DMS53 treated with DMSO at 0.1 percent for 48 hours (cell line): ENCODE results near the gene BEAN1.
A peak's percentile ranks its signal among the peaks of the same experiment; 100 is the strongest.

Experiments used
- DNase-seq: peaks from one replicate; lab custom pipeline; 2025; ENCODE audit not compliant: unreplicated experiment; lab: John Stamatoyannopoulos, UW

BEAN1 gene, protein sequence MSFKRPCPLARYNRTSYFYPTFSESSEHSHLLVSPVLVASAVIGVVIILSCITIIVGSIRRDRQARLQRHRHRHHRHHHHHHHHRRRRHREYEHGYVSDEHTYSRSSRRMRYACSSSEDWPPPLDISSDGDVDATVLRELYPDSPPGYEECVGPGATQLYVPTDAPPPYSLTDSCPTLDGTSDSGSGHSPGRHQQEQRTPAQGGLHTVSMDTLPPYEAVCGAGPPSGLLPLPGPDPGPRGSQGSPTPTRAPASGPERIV

DNA sequence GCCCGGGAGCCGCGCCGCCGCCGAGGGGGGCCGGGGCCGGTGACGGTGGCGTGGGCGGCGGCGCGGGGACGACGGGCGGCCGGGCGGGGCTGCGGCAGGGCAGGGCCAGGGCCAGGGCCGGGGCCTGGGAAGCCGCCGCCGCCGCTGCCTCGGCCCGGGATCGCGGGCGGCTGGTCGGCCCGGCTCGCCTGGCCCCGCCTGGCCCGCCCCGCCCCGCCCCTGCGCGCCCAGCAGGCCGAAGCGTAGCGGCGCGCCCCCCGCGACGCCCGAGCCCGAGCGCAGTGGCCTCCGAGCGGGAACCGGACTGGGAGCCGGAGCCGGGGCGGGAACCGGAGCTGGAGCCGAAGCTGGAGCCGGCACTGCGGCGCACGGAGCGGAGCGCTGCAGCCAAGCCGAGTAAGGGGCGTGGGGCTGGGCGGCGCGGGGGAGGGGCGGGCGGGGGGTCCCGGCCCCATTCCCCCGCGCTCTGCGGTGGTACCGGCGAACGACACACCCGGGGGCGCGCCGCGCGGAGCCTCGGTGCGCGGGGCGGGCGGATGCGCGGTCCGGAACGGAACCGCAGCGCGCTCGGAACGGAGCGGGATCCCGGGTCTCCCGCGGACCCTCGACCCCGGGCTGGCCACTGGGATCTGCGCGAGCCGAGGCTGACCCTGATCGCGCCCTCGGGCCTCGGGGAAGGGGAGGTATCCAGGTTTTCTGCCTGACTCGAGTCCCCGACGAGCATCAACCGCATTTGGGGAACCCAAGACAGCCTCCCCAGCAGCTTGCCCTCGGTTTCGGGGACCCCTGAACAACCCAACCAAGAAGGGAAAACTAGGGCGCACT is at the start of gene BEAN1:
BEAN1 (plus strand) TSS at position 260 of the 825 bp plus-strand sequence. CDS start 10,382 bp downstream, outside the sequence.
- DNase-seq, result no peak

DNA sequence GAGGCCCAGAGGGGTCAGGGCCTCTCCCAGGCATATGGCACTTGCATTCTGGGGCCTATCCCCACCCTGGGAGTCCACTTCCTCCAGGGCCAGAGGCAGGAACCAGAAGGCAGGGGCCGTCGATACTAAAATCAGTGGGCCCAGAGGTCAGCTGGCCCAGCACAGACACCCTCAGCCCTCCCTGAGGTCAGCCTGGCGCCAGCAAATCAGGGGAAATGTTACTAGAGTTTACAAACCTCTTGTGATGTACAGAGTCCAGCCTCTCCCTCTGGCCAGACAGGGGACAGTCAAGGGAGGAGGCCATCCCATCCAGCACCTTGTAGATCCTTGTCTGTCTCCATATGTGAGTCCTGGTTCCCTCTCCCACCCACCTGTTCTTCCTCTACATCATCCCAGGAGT is 49.8 kb upstream of the BEAN1 start:
- no peak for DNase-seq

DNA sequence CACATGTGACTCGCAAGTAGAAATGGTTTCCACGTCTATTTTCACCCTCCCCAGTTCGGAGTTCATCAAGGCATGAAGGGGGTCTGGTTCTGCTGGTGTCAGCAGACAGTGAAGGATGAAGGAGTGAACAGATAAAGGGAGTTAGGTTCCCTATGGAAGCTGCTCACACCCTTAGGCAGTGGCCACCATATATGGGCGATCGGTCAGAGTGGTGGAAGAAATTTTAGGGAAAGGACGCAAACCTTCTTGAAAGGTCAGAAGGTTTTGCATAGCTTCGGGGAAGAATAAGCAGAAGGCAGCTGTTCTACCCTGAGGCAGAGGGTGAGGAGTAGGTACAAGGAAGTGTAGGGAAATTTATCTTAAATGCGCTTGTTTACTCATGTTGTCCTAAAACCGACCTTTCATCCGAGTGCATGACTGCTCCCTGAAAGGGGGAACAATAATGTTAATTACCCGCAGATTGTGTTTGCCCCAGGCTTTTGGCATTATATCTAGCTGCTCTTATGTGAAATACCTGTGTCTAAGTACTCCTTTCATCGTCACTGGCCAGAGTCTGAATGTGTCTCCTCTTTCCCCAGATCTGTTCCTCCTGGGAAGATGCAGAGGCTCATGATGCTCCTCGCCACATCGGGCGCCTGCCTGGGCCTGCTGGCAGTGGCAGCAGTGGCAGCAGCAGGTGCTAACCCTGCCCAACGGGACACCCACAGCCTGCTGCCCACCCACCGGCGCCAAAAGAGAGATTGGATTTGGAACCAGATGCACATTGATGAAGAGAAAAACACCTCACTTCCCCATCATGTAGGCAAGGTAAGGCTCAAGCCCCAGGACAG is 48.1 kb upstream of the BEAN1 start:
- DNase-seq, result no peak

DNA sequence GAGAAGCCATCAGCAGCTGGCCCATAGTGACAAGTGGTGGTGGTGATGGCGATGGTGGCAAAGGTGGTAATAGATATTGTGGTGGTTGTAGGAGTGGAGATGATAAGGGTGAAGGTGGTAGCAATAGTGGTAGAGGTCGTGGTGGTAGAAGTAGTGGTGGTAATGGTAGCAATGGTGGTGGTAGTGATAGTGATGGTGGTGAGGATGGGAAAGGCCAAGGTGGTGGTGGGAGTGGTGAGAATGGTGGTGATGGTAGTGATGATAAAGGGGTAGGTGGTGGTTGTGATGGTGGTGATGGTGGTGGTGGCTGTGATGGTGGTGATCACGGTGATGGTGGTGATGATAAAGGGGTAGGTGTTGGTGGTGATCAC is 47.5 kb upstream of the BEAN1 start:
- DNase-seq, result no peak

DNA sequence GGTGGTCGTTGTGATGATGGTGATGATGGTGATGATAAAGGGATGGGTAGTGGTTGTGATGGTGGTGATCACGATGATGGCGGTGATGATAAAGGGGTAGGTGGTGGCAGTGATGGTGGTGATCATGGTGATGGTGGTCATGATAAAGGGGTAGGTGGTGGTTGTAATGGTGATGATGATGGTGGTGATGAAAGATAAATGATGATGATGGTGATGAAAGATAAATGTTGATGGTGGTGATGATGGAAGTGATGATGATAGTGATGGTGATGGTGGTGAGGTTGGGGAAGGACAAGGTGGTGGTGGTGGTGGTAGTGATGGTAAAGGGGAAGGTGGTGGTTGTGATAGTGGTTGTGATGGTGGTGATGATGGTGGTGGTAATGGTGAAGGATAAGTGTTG is 46.7 kb upstream of the BEAN1 start:
- DNase-seq, result no peak

DNA sequence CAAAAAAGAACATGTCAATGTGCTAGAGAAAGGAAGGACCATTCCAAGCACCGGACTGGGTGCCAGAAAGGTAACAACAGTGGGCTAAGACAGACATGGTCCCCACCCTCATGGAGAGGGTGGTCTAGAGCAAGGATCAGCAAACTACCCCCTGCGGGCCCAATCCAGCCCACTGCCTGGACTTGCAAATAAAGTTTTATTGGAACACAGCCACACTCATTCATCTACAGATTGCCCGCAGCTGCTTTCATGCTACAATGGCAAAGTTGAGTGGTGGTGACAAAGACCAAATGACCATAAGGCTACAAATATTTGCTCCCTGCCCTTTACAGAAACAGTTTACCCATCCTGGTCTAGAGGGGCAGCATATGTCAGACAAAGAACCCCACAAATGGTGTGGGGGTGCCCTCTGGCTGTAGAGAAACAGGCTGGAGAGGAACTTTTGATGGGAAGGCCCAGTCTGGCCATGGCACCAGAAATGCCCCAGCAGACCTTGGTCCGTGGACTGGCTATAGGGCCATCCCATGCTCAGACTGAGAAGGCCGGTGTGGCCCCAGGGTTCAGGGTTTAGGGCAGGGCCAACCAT is 45.4 kb upstream of the BEAN1 start:
- no peak for DNase-seq

DNA sequence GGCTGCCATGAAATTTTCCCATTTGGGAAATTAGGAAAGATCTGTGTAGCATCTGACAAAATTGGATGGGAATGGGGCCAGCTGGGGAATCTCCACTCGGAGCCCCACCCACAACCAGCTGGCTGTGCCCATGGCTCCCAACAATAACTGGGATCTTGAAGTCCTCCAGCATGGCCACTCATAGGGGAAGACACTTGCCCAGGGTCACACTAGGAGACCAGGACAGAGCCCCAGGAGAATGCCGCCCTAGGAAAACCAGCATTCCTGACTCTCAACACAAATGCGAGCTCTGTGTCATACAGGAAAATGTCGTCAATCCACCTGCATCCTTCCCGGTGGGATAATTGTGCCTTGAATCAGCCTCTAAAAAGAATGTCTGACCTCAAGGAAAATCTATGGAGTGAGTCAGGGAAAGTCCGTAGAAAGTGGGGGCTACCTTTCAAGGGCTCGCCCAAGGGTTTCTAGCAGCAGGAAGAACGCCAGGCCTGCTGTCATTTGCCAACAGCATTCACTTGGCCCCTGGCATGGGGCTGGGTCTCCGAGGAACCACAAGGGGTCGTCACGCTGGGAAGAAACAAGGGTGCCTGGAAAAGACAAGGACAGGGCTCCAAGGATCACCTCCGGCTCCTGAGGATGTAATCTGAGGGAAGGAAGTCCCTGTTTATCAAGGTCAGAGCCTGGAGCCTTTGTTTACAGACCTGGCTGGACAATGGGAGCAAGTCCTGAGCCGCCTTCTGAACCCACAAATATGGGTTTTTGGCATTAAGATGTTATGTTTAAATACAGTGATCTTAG is 44.7 kb upstream of the BEAN1 start:
- no peak for DNase-seq

DNA sequence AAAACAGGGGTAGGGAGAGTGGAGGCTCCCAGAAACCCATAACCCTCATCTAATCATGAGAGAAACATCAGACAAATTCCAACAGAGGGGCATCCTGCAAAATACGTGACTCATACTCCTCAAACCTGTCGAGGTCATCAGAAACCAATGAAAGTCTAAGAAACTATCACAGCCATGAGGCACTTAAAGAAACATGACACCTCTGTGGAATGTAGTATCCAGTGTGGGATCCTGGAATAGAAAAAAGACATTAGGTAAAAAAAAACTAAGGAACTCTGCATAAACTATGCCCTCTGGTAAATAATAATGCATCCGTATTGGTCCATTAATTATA is 44.2 kb upstream of the BEAN1 start:
- DNase-seq, result peak; percentile 14

DNA sequence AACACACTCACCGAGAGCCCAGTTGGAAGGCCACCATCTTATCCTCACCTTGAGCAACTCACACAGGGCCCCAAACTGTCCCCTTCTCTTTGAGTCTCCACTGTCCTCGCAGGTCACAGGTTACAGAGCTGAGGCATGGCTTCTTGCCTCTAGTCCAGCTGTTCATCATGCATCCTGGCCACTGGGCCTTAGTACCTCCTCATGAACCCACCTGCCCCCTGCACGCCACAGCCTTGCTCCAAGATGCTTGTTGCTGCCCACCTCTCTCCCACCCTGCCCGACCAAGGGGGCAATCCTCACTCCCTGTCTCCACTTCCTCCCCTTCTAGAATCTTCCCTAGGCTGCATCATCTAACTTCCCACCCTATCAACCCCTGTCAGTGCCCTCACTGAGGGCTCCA is 43.5 kb upstream of the BEAN1 start:
- no peak for DNase-seq

DNA sequence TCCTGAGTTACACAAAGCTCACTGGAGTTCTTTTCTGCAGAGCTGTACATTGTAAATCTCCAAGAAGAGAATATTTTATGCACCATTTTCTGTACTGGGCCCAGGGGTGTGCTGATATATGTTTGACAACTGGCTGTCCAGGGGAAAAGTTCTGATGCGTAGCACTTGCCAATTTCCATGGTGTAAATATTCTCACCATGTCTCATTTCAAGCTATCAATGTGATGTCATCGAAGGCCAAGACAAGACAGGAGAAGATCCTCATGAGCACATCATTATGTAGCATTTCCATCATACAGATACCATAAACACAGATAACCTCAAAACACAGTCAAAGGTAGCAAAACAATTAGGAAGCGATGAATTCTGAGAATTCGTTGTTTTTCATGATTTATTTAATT is 41.7 kb upstream of the BEAN1 start:
- no peak for DNase-seq

DNA sequence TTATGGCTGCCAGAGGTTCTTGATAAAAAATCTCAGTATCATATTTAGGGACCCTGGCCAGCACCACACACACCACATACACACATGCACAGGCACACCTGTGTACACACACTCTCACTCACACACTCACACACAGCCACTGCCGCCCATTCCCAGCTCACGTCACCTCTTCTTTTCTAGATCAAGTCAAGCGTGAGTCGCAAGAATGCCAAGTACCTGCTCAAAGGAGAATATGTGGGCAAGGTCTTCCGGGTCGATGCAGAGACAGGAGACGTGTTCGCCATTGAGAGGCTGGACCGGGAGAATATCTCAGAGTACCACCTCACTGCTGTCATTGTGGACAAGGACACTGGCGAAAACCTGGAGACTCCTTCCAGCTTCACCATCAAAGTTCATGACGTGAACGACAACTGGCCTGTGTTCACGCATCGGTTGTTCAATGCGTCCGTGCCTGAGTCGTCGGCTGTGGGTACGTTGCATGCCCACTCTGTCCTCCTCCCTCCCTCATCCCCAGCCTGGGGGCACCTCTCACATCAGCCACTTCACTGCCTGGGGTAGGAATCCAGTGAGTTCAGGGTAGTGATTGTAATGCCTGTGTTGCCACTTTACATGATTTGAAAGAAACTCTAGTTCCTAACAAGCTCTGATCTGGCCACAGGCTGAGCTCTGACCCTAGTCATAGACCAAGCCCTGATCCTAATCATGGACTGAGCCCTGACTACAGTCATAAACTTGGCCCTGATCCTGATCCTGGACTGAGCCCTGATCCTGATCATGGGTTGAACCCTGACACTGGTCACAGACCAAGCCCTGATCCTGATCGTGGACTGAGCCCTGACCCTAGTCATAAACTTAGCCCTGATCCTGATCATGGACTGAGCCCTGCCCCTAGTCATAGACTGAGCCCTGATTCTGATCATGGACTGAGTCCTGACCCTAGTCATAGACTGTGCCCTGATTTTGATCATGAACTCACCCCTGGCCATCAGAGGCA is 40.2 kb upstream of the BEAN1 start:
- DNase-seq, result peak; percentile 60

DNA sequence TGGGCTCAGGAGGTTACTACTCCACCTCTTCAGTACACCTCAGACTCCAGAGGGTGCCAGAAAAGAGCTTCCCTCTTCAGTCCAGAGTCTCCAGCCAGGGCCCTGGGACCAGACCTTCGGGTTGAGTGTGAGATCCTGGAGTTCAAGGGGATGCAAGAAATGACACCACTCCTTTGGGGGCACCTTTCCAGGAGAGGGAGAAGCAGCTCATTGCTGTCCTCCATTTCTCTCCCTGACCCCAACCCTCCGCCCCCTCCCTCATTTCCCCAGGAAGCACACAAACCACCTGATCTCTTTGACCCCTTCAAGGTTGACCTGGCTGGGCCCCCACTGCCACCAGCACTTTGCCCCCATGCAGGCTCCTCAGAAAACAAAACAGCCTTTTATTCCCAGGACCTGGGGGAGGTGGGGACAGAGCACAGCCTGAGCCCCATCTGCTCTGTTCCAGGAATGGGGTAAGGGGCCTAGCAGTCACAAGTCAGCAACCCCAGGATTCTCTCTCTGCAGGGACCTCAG is 39.2 kb upstream of the BEAN1 start:
- DNase-seq, result no peak

DNA sequence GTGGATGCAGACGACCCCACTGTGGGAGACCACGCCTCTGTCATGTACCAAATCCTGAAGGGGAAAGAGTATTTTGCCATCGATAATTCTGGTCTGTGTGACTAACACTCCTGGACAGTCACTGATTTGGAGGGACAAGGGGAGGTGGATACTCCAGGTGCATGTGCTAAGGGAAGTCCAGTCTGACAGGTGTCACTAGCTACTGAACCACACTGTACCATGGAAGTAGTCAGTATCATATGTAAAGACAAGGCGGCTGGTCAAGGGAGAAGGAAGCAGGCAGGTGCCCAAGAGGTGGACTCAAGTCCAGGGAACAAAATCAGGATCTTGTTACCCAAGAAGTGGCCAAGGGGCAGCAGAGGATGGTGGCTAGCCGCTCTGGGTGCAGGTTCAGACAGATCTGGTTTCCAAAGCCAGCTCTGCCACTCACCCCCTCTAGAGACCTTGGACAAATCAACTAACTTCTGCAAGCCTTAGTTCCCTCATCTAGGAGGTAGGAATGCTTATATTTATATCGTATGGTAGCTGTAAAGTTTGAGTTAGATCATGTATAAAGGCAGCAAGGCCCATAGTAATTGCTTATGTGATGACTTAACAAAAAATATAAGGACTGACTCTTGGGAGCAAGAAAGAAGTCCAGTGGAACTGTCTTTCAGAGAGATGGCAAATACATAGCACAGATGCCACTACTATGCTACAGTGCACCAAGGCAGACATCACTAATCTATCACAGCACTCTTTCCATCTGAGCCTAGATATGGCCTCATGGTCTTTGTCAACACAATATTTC is 38.5 kb upstream of the BEAN1 start:
- no peak for DNase-seq

DNA sequence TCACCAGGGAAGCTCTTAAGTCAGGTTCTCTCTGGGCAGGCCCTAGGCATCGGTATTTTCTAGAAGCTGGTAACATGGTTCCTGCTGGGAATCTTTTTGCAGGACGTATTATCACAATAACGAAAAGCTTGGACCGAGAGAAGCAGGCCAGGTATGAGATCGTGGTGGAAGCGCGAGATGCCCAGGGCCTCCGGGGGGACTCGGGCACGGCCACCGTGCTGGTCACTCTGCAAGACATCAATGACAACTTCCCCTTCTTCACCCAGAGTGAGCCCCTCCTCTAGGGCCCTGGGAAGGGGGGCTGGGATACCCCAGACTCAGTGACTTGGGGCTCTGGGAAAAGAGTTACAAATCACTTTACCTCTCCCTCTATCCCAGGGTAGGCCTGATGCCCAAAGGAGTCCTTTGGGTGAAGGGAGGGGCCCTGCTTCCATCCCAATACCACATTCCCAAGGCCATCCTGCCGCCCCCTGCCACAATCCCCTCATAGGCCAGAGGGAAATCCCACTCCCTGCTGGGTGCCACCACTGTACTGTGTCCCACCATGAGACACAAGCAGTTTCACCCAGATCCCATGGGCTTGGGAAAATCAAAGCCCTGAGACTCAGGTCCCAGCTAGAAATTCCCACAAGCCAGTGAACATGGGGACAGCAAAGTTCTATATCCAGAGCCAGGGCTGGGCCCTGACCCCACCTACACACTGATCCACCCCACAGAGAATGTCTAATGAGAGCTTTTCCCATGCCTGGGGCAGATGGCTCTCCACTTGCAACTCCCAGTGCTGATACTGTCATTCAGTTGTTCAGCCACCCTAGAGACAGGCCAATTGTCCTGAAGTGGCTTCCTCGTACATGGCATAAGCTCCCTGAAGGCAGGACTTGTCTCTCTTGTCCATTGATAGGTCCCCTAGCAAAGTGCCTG is 37.6 kb upstream of the BEAN1 start:
- no peak for DNase-seq

DNA sequence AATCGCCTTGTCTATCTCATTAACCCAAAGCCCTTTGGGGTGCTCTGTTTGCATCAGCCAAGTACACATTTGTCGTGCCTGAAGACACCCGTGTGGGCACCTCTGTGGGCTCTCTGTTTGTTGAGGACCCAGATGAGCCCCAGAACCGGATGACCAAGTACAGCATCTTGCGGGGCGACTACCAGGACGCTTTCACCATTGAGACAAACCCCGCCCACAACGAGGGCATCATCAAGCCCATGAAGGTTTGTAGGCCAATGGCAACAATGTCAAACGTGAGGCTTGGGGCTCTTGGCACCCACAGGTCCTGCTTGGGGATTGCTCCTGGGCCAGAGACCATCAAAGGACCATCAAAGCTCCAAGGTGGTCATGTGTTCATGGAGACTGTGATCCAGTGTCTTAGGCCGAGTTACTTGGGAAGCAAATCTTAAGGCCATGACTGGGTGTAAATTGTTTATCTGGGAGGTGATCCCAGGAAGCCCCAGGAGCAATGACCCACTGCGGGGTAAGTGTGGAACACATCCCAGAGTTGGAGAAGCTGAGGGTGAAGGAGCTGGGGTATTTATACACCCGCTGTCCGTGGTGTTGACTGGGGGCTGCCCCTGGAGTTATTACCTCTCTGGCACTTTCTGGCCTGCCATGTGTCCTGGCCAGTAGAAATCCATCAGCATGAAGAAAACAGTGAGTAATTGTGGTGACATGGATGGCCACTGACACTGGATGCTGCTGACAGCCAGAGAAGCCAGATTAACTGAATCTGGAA is 36.6 kb upstream of the BEAN1 start:
- no peak for DNase-seq

DNA sequence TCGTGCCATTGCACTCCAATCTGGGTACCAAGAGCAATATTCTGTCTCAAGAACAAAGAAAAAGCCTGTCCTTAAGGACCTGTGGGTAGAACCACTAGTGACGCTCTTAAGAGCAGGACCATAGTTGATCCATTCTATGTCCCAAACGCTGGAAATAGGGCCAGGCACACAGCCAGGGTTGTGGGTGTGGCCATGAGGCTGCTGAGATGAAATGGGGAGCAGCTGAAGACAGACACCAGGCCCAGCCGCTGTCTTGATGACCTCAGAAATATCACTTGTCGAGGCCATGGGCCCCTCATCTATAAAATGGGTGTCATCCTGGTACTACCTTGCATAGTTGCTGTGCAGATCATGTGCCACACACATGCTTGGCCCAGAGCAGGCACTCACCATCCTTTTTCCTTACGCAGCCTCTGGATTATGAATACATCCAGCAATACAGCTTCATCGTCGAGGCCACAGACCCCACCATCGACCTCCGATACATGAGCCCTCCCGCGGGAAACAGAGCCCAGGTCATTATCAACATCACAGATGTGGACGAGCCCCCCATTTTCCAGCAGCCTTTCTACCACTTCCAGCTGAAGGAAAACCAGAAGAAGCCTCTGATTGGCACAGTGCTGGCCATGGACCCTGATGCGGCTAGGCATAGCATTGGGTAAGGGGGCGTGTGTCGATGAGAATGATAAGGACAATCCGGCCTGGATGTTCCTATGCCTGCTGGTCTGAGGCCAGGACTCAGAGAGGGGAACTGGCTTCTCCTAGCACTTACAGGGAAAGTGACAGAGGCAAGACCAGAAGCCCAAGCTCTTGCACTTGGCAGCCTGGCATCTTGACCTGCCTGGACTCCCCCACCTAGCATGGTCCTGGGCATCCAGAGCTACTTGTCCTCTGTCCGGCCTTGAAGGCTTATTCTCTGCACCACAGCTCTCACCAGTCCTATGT is 35.1 kb upstream of the BEAN1 start:
- no peak for DNase-seq
